Measurements from ENCODE around the gene NPC1L1. TPM values are rescaled to one million over a fixed set of nuclear protein-coding genes. Genes with fewer than 3 reads are reported as not detected.
A peak's percentile ranks its signal among the peaks of the same experiment; 100 is the strongest.

NPC1L1 gene
- total and polyA plus RNA-seq, 2 of the 13 experiments (the other 11 are each of a cell fraction or from before 2014, with no cell fraction given): 4.8 to 14.5 TPM

DNA sequence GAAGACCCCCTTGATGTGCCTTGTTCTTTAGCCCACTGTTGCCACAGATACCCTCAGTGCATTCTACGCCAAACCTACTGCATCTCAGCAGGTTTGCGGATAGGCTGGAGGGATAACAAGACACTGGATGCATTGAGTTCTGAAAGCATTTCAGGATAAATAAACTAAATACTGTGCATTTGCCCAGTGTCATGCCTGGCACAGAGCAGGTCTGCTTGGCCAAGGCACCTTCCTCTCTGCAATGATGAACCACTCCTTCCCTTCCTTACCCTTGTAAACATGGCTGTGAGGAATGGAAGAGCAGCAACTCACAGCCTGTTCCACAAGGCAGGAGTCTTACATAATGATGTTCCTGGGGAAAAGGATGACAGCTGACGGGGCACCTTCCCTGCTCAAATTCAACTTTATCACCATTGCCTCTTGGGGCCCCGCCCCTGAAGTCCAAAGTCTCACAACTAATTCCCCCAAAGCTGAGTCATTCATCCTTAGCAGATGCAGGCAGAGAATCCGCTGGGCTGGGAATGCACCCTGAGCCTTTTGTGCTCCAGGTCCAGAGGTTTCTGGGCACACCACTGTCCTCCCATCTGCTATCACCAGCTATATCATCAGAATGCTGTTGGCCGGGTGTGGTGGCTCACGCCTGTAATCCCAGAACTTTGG, 21.0 kb upstream of the NPC1L1 start (continued):
- TF ChIP-seq ZNF205 (CRISPR knock-in tag; IDR thresholded peaks at IDR 0.05) (peak; percentile 60; the same call in 1 of the 2 replicates), RORA (CRISPR knock-in tag; IDR thresholded peaks at IDR 0.05) (no peak), NFATC3 (CRISPR knock-in tag; IDR thresholded peaks at IDR 0.05) (no peak), TSC22D2 (CRISPR knock-in tag; IDR thresholded peaks at IDR 0.05; ENCODE audit: borderline replicate concordance) (no peak), JUNB (CRISPR knock-in tag; IDR thresholded peaks at IDR 0.05; ENCODE audit: borderline replicate concordance) (peak; percentile 68; the same call in 1 of the 2 replicates), NFYB (CRISPR knock-in tag; IDR thresholded peaks at IDR 0.05) (no peak), KLF15 (CRISPR knock-in tag; IDR thresholded peaks at IDR 0.05; ENCODE audit: borderline replicate concordance) (no peak), WIZ (CRISPR knock-in tag; IDR thresholded peaks at IDR 0.05) (no peak), ZNF816 (CRISPR knock-in tag; IDR thresholded peaks at IDR 0.05; ENCODE audit: borderline replicate concordance) (no peak), JARID2 (CRISPR knock-in tag; IDR thresholded peaks at IDR 0.05; ENCODE audit: insufficient replicate concordance) (peak; percentile 66), NCOA1 (CRISPR knock-in tag; IDR thresholded peaks at IDR 0.05) (peak; percentile 53; the same call in 1 of the 2 replicates)
- TF ChIP-seq, protein P1, sequence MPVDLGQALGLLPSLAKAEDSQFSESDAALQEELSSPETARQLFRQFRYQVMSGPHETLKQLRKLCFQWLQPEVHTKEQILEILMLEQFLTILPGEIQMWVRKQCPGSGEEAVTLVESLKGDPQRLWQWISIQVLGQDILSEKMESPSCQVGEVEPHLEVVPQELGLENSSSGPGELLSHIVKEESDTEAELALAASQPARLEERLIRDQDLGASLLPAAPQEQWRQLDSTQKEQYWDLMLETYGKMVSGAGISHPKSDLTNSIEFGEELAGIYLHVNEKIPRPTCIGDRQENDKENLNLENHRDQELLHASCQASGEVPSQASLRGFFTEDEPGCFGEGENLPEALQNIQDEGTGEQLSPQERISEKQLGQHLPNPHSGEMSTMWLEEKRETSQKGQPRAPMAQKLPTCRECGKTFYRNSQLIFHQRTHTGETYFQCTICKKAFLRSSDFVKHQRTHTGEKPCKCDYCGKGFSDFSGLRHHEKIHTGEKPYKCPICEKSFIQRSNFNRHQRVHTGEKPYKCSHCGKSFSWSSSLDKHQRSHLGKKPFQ (CRISPR knock-in tag; IDR thresholded peaks at IDR 0.05; ENCODE audit: insufficient replicate concordance): no peak
- TF ChIP-seq, protein P2, sequence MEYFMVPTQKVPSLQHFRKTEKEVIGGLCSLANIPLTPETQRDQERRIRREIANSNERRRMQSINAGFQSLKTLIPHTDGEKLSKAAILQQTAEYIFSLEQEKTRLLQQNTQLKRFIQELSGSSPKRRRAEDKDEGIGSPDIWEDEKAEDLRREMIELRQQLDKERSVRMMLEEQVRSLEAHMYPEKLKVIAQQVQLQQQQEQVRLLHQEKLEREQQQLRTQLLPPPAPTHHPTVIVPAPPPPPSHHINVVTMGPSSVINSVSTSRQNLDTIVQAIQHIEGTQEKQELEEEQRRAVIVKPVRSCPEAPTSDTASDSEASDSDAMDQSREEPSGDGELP (IDR thresholded peaks at IDR 0.05; ENCODE audit: borderline replicate concordance, low read depth): peak; percentile 89
- TF ChIP-seq, protein P3, sequence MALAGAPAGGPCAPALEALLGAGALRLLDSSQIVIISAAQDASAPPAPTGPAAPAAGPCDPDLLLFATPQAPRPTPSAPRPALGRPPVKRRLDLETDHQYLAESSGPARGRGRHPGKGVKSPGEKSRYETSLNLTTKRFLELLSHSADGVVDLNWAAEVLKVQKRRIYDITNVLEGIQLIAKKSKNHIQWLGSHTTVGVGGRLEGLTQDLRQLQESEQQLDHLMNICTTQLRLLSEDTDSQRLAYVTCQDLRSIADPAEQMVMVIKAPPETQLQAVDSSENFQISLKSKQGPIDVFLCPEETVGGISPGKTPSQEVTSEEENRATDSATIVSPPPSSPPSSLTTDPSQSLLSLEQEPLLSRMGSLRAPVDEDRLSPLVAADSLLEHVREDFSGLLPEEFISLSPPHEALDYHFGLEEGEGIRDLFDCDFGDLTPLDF (CRISPR knock-in tag; IDR thresholded peaks at IDR 0.05): no peak
- TF ChIP-seq, protein P4, sequence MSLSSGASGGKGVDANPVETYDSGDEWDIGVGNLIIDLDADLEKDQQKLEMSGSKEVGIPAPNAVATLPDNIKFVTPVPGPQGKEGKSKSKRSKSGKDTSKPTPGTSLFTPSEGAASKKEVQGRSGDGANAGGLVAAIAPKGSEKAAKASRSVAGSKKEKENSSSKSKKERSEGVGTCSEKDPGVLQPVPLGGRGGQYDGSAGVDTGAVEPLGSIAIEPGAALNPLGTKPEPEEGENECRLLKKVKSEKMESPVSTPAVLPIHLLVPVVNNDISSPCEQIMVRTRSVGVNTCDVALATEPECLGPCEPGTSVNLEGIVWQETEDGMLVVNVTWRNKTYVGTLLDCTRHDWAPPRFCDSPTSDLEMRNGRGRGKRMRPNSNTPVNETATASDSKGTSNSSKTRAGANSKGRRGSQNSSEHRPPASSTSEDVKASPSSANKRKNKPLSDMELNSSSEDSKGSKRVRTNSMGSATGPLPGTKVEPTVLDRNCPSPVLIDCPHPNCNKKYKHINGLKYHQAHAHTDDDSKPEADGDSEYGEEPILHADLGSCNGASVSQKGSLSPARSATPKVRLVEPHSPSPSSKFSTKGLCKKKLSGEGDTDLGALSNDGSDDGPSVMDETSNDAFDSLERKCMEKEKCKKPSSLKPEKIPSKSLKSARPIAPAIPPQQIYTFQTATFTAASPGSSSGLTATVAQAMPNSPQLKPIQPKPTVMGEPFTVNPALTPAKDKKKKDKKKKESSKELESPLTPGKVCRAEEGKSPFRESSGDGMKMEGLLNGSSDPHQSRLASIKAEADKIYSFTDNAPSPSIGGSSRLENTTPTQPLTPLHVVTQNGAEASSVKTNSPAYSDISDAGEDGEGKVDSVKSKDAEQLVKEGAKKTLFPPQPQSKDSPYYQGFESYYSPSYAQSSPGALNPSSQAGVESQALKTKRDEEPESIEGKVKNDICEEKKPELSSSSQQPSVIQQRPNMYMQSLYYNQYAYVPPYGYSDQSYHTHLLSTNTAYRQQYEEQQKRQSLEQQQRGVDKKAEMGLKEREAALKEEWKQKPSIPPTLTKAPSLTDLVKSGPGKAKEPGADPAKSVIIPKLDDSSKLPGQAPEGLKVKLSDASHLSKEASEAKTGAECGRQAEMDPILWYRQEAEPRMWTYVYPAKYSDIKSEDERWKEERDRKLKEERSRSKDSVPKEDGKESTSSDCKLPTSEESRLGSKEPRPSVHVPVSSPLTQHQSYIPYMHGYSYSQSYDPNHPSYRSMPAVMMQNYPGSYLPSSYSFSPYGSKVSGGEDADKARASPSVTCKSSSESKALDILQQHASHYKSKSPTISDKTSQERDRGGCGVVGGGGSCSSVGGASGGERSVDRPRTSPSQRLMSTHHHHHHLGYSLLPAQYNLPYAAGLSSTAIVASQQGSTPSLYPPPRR (CRISPR knock-in tag; IDR thresholded peaks at IDR 0.05; ENCODE audit: borderline replicate concordance): no peak
- TF ChIP-seq, protein P5, sequence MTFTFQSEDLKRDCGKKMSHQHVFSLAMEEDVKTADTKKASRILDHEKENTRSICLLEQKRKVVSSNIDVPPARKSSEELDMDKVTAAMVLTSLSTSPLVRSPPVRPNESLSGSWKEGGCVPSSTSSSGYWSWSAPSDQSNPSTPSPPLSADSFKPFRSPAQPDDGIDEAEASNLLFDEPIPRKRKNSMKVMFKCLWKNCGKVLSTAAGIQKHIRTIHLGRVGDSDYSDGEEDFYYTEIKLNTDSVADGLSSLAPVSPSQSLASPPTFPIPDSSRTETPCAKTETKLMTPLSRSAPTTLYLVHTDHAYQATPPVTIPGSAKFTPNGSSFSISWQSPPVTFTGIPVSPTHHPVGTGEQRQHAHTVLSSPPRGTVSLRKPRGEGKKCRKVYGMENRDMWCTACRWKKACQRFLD (CRISPR knock-in tag; IDR thresholded peaks at IDR 0.05; ENCODE audit: borderline replicate concordance): no peak
- TF ChIP-seq, protein P6, sequence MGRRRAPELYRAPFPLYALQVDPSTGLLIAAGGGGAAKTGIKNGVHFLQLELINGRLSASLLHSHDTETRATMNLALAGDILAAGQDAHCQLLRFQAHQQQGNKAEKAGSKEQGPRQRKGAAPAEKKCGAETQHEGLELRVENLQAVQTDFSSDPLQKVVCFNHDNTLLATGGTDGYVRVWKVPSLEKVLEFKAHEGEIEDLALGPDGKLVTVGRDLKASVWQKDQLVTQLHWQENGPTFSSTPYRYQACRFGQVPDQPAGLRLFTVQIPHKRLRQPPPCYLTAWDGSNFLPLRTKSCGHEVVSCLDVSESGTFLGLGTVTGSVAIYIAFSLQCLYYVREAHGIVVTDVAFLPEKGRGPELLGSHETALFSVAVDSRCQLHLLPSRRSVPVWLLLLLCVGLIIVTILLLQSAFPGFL (CRISPR knock-in tag; IDR thresholded peaks at IDR 0.05): no peak

Data from HepG2 (cell line).